Thyroid gland (tissue), 4 donors: ENCODE measurements around the gene KDM2B. TPM values are rescaled to one million over a fixed set of nuclear protein-coding genes. Genes with fewer than 3 reads are reported as not detected.

Experiments
- DNase-seq, 2 donors: peaks; one replicate each; pipeline ENCODE4 v3.0.0-alpha.2; 2019
- H3K27ac ChIP-seq, 3 donors: fragments of 200-600 bp; sonication (generic); 1 replicate in 2 of 3; 2 replicates in 1 of 3; pipeline ENCODE4 v1.5.1; 2016 to 2019; ENCODE audit warnings: mild to moderate bottlenecking in 1 of 3, moderate library complexity in 1 of 3
- H3K27me3 ChIP-seq: fragments of 200-600 bp; sonication (generic); one replicate; pipeline ENCODE4 v1.5.1; 2019
- H3K36me3 ChIP-seq, 2 donors: fragments of 200-600 bp; sonication (generic); one replicate each; pipeline ENCODE4 v1.5.1; 2016 to 2019
- H3K4me1 ChIP-seq, 2 donors: fragments of 200-600 bp; sonication (generic); one replicate each; pipeline ENCODE4 v1.5.1; 2017 to 2019
- H3K4me3 ChIP-seq, 3 donors: fragments of 200-600 bp; sonication (generic); replicated peaks in 1 of 3; 1 replicate in 2 of 3; 2 replicates in 1 of 3; pipeline ENCODE4 v1.5.1; 2016; ENCODE audit warnings: mild to moderate bottlenecking in 1 of 3
- H3K9me3 ChIP-seq: fragments of 200-600 bp; sonication (generic); one replicate; pipeline ENCODE4 v1.5.1; 2017
- POLR2A ChIP-seq, 2 donors: fragments of 450-650 bp; IDR thresholded peaks; one replicate each; pipeline ENCODE4 v1.6.1; 2017; ENCODE audit warnings: antibody characterized with exemption in 2 of 2, mild to moderate bottlenecking in 2 of 2, moderate library complexity in 1 of 2
- WGBS, 2 donors: methylation state at CpG; one replicate each; pipeline ENCODE4 v1.1.5; 2017; 5-methylcytosine and 5-hydroxymethylcytosine counted together
- intact Hi-C: fragments of 100-400 bp; cut with DNase I; formaldehyde crosslinking; loops from one replicate; pipeline ENCODE4 v1.15.1; 2023
- total RNA-seq, 4 donors: library from RNA; depleted of rRNA; stranded (reverse); fragments of >200 nt; gene quantifications; one replicate each; pipeline ENCODE4 v1.2.3, GENCODE V29; 2016
- TF ChIP-seq, protein P1 (sequence below), 6 experiments: fragments of 200-600 bp in 3 of 6; fragments of 450-650 bp in 3 of 6; sonication (generic) in 3 of 6; IDR thresholded peaks; one replicate each; pipeline ENCODE4 v1.5.1; 2016 to 2019; ENCODE audit warnings: antibody characterized with exemption in 6 of 6, mild to moderate bottlenecking in 2 of 6, inconsistent platforms in 1 of 6, moderate library complexity in 1 of 6

The KDM2B gene
- total RNA-seq, 4 donors from 2014 or later, result 15.5 to 32.1 (median 21.2) TPM

DNA sequence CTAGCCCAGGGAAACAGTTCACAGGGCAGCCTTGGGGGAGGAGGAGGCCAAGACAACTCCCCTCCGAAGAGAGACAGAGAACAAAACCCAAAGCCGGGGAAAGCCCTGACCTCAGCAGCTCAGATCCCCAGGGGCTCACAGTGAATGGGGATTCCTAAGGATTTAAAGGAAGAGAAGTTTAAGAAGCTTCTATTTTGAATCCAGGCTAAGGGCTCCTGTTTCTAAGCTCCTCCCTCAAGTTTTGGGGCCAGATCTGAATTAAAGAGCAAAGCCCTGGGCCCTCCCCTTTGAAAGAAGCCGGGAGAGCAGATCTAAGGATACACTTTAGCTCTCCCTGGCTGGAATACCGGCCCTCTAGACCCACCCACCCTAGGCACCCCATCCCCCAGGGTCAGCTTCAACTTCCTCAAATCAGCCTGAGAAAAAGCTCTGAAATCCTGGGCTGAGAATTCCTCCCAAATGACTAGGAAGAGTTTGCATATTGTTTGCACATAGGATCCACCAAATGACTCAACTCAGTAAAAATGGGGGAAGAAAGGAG is 3.9 kb downstream of the KDM2B start:
- TF ChIP-seq POLR2A (IDR thresholded peaks at IDR 0.05), result no peak
- TF ChIP-seq, protein P1, sequence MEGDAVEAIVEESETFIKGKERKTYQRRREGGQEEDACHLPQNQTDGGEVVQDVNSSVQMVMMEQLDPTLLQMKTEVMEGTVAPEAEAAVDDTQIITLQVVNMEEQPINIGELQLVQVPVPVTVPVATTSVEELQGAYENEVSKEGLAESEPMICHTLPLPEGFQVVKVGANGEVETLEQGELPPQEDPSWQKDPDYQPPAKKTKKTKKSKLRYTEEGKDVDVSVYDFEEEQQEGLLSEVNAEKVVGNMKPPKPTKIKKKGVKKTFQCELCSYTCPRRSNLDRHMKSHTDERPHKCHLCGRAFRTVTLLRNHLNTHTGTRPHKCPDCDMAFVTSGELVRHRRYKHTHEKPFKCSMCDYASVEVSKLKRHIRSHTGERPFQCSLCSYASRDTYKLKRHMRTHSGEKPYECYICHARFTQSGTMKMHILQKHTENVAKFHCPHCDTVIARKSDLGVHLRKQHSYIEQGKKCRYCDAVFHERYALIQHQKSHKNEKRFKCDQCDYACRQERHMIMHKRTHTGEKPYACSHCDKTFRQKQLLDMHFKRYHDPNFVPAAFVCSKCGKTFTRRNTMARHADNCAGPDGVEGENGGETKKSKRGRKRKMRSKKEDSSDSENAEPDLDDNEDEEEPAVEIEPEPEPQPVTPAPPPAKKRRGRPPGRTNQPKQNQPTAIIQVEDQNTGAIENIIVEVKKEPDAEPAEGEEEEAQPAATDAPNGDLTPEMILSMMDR (IDR thresholded peaks at IDR 0.05), result no peak
- H3K27ac ChIP-seq, result peak overlapping the region; percentile 18 to 88 (median 48)
- DNase-seq, result peak; percentile 18 to 26
- WGBS, 2 donors, result 9 to 15% methylated on average over 4 of the region's 4 CpGs
- H3K4me1 ChIP-seq, result peaks cover 33 to 37% of the 10 kb centered on the region in 2 donors
- no peaks in the 10 kb centered on the region for H3K27me3 ChIP-seq
- H3K4me3 ChIP-seq, result no peak overlapping the region
- no peaks in the 10 kb centered on the region for H3K36me3 ChIP-seq
- no peaks in the 10 kb centered on the region for H3K9me3 ChIP-seq
- intact Hi-C loops, result no loop called here

DNA sequence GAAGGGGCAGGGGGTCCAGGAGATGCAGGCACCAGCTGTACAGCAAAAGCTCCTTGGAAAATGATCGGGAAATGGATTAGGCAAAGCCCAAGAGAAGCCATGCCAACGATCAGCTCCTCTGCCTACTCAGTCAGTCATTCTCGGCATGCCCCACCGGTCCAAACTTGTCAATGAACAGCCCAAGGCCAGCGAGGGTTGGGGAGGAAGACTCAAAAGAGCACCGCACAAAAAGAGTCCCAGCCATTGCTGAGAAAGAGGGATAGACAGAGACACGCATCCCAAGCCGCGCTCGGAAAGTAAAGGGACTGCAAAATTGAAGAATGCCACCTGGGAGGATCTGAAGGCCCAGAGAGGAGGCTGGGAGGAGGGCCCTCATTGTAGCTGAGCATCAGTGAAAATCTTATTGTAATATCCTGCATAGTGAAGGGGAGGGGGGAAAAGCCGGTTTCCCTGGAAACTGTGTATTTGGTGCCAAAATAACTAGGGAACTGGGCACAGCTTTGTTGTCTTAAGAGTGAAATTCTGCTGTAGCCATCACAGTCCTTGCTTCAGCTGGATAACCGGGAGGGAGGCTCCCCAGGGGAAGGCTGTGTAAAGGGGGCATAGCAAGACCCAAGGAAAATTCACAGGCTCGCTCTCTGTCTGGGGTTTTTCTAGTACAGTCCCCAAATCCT is 4.7 kb downstream of the KDM2B start:
- H3K27ac ChIP-seq, result peak overlapping the region in 2 of 3 donors; percentile 18 to 88
- H3K4me3 ChIP-seq, result no peak overlapping the region

DNA sequence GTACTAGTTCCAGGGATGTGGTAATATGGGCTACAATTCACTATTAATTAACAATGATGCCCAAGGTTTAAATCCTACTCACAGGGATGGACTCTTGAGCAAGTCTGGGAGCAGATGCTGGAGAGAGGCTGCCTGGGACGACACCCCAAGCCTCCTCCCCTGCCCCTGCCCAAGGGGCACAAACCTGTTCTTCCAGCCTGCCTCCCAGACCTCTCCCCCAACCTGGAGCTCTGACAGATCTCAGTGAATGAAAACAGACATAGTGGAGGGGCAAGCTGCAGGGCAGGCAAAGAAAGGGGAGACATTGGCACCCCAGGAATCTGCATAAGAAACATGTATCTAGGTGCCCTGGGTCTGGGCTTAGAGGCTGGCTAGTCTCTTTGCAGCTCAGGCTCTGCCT is 5.8 kb downstream of the KDM2B start:
- no peak for TF ChIP-seq POLR2A (IDR thresholded peaks at IDR 0.05)
- TF ChIP-seq, protein P1 (IDR thresholded peaks at IDR 0.05), result no peak
- no peak overlapping the region for H3K4me3 ChIP-seq
- 50 to 67% methylated on average over 1 of the region's 1 CpG for WGBS, 2 donors
- no peaks in the 10 kb centered on the region for H3K27me3 ChIP-seq
- intact Hi-C loops, result no loop called here
- DNase-seq, result no peak
- H3K27ac ChIP-seq, result no peak overlapping the region
- peaks cover 27 to 28% of the 10 kb centered on the region in 2 donors for H3K4me1 ChIP-seq
- H3K9me3 ChIP-seq, result no peaks in the 10 kb centered on the region
- H3K36me3 ChIP-seq, result no peaks in the 10 kb centered on the region

More for the DNA sequence above, 4.7 kb downstream of the KDM2B start:
- TF ChIP-seq POLR2A (IDR thresholded peaks at IDR 0.05), result no peak
- TF ChIP-seq, protein P1 (IDR thresholded peaks at IDR 0.05), result no peak
- Histone ChIP-seq H3K36me3 (no peaks in the 10 kb centered on the region), H3K9me3 (no peaks in the 10 kb centered on the region), H3K4me1 (peaks cover 32% of the 10 kb centered on the region in 2 donors), H3K27me3 (no peaks in the 10 kb centered on the region)
- WGBS, 2 donors, result 78 to 81% methylated on average over 13 of the region's 13 CpGs
- no peak for DNase-seq
- intact Hi-C loops, result no loop called here

DNA sequence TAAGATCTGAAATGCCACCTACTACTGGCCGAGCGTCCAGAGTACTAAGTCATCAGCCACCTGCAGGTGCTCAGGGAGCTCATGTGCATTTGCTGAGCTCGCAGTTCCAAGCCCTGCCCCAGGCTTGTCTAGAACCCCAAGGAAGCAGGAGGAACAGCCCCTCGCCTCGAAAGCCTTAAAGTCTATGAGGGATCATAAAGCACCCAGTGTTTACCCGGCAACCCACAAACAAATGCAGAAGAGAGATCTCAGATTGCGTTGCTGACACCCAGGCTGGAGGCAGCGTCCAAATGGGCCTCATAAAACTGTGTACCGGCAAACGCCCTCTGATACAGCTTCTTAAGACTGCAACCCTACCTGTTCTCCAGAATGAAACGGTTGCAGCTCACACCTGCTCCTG is 6.8 kb downstream of the KDM2B start:
- H3K27ac ChIP-seq, result no peak overlapping the region
- no peak for DNase-seq
- no peaks in the 10 kb centered on the region for H3K27me3 ChIP-seq
- H3K4me3 ChIP-seq, result no peak overlapping the region
- H3K4me1 ChIP-seq, result peaks cover 26 to 28% of the 10 kb centered on the region in 2 donors
- TF ChIP-seq, protein P1 (IDR thresholded peaks at IDR 0.05), result no peak
- no peaks in the 10 kb centered on the region for H3K36me3 ChIP-seq
- 96 to 97% methylated on average over 11 of the region's 11 CpGs for WGBS, 2 donors
- intact Hi-C loops, result no loop called here
- H3K9me3 ChIP-seq, result no peaks in the 10 kb centered on the region

DNA sequence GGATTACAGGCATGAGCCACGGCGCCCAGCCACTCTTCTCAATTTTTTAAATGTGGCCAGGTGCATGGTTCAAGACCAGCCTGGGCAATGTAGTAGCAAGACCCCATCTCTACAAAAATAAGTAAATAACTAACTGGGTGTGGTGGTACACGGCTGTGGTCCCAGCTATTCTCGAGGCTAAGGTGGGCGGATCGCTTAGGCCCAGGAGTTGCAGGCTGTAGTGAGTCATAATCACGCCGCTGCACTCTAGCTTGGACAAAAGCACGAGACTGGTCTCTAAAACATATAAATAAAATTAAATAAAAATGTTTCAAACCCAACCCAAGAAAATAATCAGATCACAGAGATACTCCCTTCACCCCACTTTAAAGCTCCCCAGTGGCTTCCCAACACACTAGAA is 8.9 kb downstream of the KDM2B start:
- WGBS, 2 donors, result 90 to 94% methylated on average over 9 of the region's 9 CpGs
- intact Hi-C loops, result no loop called here
- TF ChIP-seq, protein P1 (IDR thresholded peaks at IDR 0.05), result no peak
- TF ChIP-seq POLR2A (IDR thresholded peaks at IDR 0.05), result no peak
- no peak overlapping the region for H3K4me3 ChIP-seq
- H3K27ac ChIP-seq, result no peak overlapping the region
- H3K9me3 ChIP-seq, result no peaks in the 10 kb centered on the region
- no peak for DNase-seq
- H3K27me3 ChIP-seq, result no peaks in the 10 kb centered on the region
- H3K36me3 ChIP-seq, result no peaks in the 10 kb centered on the region
- peaks cover 5 to 7% of the 10 kb centered on the region in 2 donors for H3K4me1 ChIP-seq
